Neural cell (in vitro differentiated cells): ENCODE data around the gene LRMDA. TPM values are rescaled to one million over a fixed set of nuclear protein-coding genes. Genes with fewer than 3 reads are reported as not detected.

ENCODE experiments used
- H2AFZ ChIP-seq: fragments of 200-600, 300-800 bp; sonication (generic), shearing (Covaris generic); 2 replicates; pipeline ENCODE4 v1.6.0; 2014; ENCODE audit warnings: low read depth, mild to moderate bottlenecking, antibody characterized with exemption, low read length, moderate library complexity
- H3F3A ChIP-seq: fragments of 200-600 bp; shearing (Covaris generic); 2 replicates; pipeline ENCODE4 v1.6.1; 2016; ENCODE audit warnings: mild to moderate bottlenecking, moderate library complexity, mixed read lengths, antibody characterized with exemption, low read length; ENCODE audit not compliant: insufficient read depth, poor library complexity, severe bottlenecking
- H3K27ac ChIP-seq: fragments of 200-600, 300-800 bp; sonication (generic), shearing (Covaris generic); 2 replicates; pipeline ENCODE4 v1.5.1; 2014; ENCODE audit warnings: mild to moderate bottlenecking, low read length, moderate library complexity
- H3K27me3 ChIP-seq: fragments of 300-800, 200-600 bp; sonication (generic), shearing (Covaris generic); 2 replicates; pipeline ENCODE4 v1.6.0; 2014; ENCODE audit warnings: mild to moderate bottlenecking, low read depth, low read length, moderate library complexity; ENCODE audit not compliant: insufficient read depth
- H3K36me3 ChIP-seq: fragments of 300-800, 200-600 bp; sonication (generic), shearing (Covaris generic); 2 replicates; pipeline ENCODE4 v1.5.1; 2014; ENCODE audit warnings: mild to moderate bottlenecking, antibody characterized with exemption, low read length, moderate library complexity; ENCODE audit not compliant: insufficient read depth
- H3K4me2 ChIP-seq: fragments of 300-800, 200-600 bp; sonication (generic), shearing (Covaris generic); 2 replicates; pipeline ENCODE4 v1.6.0; 2014; ENCODE audit warnings: mild to moderate bottlenecking, low read length
- H3K4me3 ChIP-seq: fragments of 300-800, 200-600 bp; sonication (generic), shearing (Covaris generic); 2 replicates; pipeline ENCODE4 v1.5.1; 2014; ENCODE audit warnings: mild to moderate bottlenecking, low read length, moderate library complexity
- H3K79me2 ChIP-seq: fragments of 200-600 bp; shearing (Covaris generic); replicated peaks from 2 replicates; pipeline ENCODE4 v1.6.0; 2014; ENCODE audit warnings: mild to moderate bottlenecking, low read length, moderate library complexity; ENCODE audit not compliant: insufficient read depth
- H3K9ac ChIP-seq: fragments of 300-800, 200-600 bp; sonication (generic), shearing (Covaris generic); 2 replicates; pipeline ENCODE4 v1.6.1; 2016; ENCODE audit warnings: mild to moderate bottlenecking, low read length, mixed read lengths
- H3K9me2 ChIP-seq: fragments of 200-600 bp; shearing (Covaris generic); 2 replicates; pipeline ENCODE4 v1.6.1; 2016; ENCODE audit warnings: mild to moderate bottlenecking, low read length, mixed read lengths; ENCODE audit not compliant: insufficient read depth
- H3K9me3 ChIP-seq: fragments of 200-600, 300-800 bp; sonication (generic), shearing (Covaris generic); 2 replicates; pipeline ENCODE4 v1.6.1; 2016; ENCODE audit warnings: mild to moderate bottlenecking, mixed run types, low read length, moderate library complexity, mixed read lengths
- H4K20me1 ChIP-seq: fragments of 200-600 bp; shearing (Covaris generic); 2 replicates; pipeline ENCODE4 v1.6.1; 2016; ENCODE audit warnings: mild to moderate bottlenecking, mixed run types; ENCODE audit not compliant: insufficient read depth
- EP300 ChIP-seq: fragments of 450-650 bp; conservative IDR thresholded peaks from 2 replicates; pipeline ENCODE4 v1.6.1; 2014; ENCODE audit warnings: antibody characterized with exemption, mild to moderate bottlenecking, moderate library complexity; ENCODE audit not compliant: poor library complexity, severe bottlenecking
- EZH2 ChIP-seq: fragments of 200-600, 300-800 bp; shearing (Covaris generic), sonication (generic); IDR thresholded peaks from 2 replicates; pipeline ENCODE4 v1.6.1; 2014; ENCODE audit warnings: antibody characterized with exemption, low read length, borderline replicate concordance, mild to moderate bottlenecking; ENCODE audit not compliant: insufficient read depth, poor library complexity, severe bottlenecking
- MXI1 ChIP-seq: fragments of 450-650 bp; conservative IDR thresholded peaks from 2 replicates; pipeline ENCODE4 v1.6.1; 2014; ENCODE audit warnings: antibody characterized with exemption, mild to moderate bottlenecking; ENCODE audit not compliant: poor library complexity, severe bottlenecking
- POLR2AphosphoS5 ChIP-seq: IDR thresholded peaks from 2 replicates; pipeline ENCODE4 v1.6.1; 2012
- RAD21 ChIP-seq: fragments of 450-650 bp; conservative IDR thresholded peaks from 2 replicates; pipeline ENCODE4 v1.6.1; 2014; ENCODE audit warnings: antibody characterized with exemption, mild to moderate bottlenecking, moderate library complexity
- TAF1 ChIP-seq: IDR thresholded peaks from 2 replicates; pipeline ENCODE4 v1.6.1; 2012; ENCODE audit warnings: low read depth
- polyA plus RNA-seq: library from polyadenylated mRNA; depleted of rRNA; stranded (reverse); fragments of >200 nt; gene quantifications from 2 replicates; pipeline ENCODE4 v1.2.3, GENCODE V29; 2014
- TF ChIP-seq, protein P1 (sequence below): IDR thresholded peaks from 2 replicates; pipeline ENCODE4 v1.6.1; 2012; ENCODE audit warnings: borderline replicate concordance
- TF ChIP-seq, protein P2 (sequence below): fragments of 450-650 bp; IDR thresholded peaks from 2 replicates; pipeline ENCODE4 v1.5.1; 2014; ENCODE audit warnings: antibody characterized with exemption, mild to moderate bottlenecking, moderate library complexity; ENCODE audit not compliant: poor library complexity, severe bottlenecking

LRMDA gene
- polyA plus RNA-seq, 1 donor from 2014 or later: 5.6 TPM

DNA sequence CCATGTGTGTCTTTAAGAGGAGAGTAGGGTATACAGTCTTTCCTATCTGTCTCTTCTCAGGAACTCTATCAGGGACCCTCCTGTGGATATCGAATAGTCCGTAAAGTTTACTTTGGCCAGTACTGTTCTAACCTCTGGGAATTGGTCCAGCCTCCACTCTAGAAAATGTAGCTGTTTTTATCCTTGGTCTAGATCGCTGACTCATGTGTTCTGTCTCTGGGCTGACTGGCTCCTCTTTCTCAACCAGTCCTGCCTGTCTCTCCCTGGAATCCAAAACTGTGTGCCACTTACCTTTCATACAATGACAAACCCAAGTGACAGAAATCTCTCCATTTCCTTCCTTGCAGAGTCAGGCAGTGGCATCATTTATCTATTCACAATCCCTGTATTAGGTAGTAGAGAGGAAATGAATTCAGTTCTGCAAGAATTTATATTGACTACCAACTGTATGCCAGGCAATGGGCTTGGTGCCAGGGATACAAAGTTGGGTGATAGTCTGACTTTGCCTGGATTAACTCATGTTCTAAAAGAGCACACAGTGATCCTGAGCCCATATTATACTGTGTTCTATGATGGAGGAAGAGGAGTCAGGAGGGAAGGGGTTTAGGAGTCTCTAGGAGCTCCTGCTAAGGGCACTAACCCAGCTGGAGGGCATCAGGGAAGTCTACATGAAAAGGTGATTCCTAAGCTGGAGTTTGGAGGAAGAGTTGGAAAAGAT, 232.7 kb downstream of the LRMDA start:
- Histone ChIP-seq H3K27me3 (no peaks in the 10 kb centered on the region), H2AFZ (no peak overlapping the region), H3F3A (no peaks in the 10 kb centered on the region), H3K27ac (no peak overlapping the region), H3K4me2 (no peak overlapping the region), H3K9me3 (no peaks in the 10 kb centered on the region), H3K4me3 (no peak overlapping the region), H4K20me1 (no peaks in the 10 kb centered on the region), H3K9ac (no peak overlapping the region), H3K36me3 (no peaks in the 10 kb centered on the region), H3K9me2 (no peaks in the 10 kb centered on the region), H3K79me2 (no peaks in the 10 kb centered on the region)
- TF ChIP-seq, protein P1, sequence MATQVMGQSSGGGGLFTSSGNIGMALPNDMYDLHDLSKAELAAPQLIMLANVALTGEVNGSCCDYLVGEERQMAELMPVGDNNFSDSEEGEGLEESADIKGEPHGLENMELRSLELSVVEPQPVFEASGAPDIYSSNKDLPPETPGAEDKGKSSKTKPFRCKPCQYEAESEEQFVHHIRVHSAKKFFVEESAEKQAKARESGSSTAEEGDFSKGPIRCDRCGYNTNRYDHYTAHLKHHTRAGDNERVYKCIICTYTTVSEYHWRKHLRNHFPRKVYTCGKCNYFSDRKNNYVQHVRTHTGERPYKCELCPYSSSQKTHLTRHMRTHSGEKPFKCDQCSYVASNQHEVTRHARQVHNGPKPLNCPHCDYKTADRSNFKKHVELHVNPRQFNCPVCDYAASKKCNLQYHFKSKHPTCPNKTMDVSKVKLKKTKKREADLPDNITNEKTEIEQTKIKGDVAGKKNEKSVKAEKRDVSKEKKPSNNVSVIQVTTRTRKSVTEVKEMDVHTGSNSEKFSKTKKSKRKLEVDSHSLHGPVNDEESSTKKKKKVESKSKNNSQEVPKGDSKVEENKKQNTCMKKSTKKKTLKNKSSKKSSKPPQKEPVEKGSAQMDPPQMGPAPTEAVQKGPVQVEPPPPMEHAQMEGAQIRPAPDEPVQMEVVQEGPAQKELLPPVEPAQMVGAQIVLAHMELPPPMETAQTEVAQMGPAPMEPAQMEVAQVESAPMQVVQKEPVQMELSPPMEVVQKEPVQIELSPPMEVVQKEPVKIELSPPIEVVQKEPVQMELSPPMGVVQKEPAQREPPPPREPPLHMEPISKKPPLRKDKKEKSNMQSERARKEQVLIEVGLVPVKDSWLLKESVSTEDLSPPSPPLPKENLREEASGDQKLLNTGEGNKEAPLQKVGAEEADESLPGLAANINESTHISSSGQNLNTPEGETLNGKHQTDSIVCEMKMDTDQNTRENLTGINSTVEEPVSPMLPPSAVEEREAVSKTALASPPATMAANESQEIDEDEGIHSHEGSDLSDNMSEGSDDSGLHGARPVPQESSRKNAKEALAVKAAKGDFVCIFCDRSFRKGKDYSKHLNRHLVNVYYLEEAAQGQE: no peak
- TF ChIP-seq RAD21 (no peak), MXI1 (no peak), EZH2 (no peak), EP300 (no peak)

DNA sequence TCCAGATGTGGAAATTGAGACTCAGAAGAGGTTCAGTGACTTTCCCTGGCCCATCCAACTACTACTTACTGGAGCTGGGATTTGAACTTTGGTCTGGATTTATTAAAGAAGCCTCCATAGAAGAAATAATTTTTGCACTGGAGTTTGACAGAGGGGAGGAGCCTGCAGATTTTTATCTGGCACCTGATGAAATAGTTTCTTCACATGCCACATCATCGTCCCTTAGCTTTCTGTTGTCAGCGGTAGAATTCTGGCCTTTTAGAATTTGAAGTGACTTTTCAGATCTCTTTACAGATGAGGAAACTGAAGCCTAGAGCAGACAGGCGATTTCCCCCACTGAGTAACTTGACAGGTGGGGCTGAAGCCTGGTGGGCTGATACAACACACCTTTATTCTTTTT, 233.5 kb downstream of the LRMDA start:
- Histone ChIP-seq H3K9me2 (no peaks in the 10 kb centered on the region), H3K27ac (no peak overlapping the region), H3F3A (no peaks in the 10 kb centered on the region), H3K9ac (no peak overlapping the region), H3K27me3 (no peaks in the 10 kb centered on the region), H4K20me1 (no peaks in the 10 kb centered on the region), H3K4me2 (no peak overlapping the region), H3K79me2 (no peaks in the 10 kb centered on the region), H2AFZ (no peak overlapping the region), H3K36me3 (no peaks in the 10 kb centered on the region), H3K4me3 (no peak overlapping the region), H3K9me3 (no peaks in the 10 kb centered on the region)
- TF ChIP-seq EZH2 (no peak), TAF1 (no peak), MXI1 (no peak), RAD21 (no peak), POLR2AphosphoS5 (no peak)
- TF ChIP-seq, protein P2, sequence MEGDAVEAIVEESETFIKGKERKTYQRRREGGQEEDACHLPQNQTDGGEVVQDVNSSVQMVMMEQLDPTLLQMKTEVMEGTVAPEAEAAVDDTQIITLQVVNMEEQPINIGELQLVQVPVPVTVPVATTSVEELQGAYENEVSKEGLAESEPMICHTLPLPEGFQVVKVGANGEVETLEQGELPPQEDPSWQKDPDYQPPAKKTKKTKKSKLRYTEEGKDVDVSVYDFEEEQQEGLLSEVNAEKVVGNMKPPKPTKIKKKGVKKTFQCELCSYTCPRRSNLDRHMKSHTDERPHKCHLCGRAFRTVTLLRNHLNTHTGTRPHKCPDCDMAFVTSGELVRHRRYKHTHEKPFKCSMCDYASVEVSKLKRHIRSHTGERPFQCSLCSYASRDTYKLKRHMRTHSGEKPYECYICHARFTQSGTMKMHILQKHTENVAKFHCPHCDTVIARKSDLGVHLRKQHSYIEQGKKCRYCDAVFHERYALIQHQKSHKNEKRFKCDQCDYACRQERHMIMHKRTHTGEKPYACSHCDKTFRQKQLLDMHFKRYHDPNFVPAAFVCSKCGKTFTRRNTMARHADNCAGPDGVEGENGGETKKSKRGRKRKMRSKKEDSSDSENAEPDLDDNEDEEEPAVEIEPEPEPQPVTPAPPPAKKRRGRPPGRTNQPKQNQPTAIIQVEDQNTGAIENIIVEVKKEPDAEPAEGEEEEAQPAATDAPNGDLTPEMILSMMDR: no peak
